Hematopoietic multipotent progenitor cell treated with erythropoietin and hydrocortisone succinate and interleukin-3 and kit ligand, for 8 days (in vitro differentiated cells): ENCODE results near the gene CCNE1.
A peak's percentile ranks its signal among the peaks of the same experiment; 100 is the strongest.
"Not testable (repeated sequence)": the region's sequence is repeated elsewhere in the genome, so short reads cannot be mapped to it uniquely, and the experiment has no call there.

Experiments
- DNase-seq: peaks from one replicate; pipeline ENCODE4 v3.0.0-alpha.2; 2015

Gene CCNE1

DNA sequence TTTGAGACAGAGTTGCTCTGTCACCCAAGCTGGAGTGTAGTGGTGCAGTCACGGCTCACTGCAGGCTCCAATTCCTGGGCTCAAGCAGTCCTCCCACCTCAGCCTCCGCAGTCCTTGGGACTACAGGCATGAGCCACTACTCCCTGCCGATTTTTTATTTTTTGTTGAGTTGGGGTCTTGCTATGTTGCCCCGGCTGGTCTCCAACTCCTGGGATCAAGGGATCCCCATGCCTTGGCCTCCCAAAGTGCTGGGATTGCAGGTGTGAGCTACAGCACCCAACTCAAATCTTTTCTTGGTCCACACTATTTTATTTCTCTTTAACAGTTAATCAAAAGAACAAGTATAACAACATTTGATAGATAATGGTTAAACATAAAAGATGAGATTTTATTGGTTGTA, 7.5 kb downstream of the CCNE1 start:
- DNase-seq: no peak

DNA sequence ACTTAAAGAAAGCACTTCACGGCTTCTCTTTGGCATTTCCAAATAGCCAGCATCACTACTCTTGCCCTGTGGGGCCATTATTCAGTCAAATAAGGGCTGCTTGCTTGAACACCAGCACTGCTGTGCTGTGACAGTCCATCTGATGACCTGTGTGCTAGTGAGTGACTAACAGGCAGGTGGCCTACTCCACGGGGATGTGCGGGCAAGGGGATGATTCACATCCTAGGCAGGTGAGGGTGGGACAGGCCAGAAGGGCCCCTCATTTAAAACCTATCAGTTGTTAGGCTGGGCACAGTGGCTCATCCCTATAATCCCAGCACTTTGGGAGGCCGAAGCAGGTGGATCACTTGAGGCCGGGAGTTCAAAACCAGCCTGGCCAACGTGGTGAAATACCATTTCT, 8.2 kb downstream of the CCNE1 start:
- DNase-seq: no peak

DNA sequence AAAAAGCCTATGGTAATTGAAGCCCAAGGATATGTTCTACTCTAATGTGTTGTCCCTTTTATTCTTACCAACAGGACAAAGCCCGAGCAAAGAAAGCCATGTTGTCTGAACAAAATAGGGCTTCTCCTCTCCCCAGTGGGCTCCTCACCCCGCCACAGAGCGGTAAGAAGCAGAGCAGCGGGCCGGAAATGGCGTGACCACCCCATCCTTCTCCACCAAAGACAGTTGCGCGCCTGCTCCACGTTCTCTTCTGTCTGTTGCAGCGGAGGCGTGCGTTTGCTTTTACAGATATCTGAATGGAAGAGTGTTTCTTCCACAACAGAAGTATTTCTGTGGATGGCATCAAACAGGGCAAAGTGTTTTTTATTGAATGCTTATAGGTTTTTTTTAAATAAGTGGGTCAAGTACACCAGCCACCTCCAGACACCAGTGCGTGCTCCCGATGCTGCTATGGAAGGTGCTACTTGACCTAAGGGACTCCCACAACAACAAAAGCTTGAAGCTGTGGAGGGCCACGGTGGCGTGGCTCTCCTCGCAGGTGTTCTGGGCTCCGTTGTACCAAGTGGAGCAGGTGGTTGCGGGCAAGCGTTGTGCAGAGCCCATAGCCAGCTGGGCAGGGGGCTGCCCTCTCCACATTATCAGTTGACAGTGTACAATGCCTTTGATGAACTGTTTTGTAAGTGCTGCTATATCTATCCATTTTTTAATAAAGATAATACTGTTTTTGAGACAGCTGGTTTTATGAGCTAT, 12.0 kb downstream of the CCNE1 start:
- DNase-seq: no peak

DNA sequence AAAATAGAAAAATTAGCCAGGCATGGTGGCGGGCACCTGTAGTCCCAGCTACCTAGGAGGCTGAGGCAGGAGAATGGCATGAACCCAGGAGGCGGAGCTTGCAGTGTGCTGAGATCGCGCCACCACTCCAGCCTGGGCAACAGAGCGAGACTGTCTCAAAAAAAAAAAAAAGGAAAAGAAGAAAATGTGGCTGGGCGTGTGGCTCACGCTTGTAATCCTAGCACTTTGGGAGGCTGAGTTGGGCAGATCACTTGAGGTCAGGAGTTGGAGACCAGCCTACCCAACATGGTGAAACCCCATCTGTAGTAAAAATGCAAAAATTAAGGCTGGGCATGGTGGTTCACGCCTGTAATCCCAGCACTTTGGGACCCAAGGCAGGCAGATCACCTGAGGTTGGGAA, 13.5 kb downstream of the CCNE1 start:
- DNase-seq: not testable (repeated sequence)

DNA sequence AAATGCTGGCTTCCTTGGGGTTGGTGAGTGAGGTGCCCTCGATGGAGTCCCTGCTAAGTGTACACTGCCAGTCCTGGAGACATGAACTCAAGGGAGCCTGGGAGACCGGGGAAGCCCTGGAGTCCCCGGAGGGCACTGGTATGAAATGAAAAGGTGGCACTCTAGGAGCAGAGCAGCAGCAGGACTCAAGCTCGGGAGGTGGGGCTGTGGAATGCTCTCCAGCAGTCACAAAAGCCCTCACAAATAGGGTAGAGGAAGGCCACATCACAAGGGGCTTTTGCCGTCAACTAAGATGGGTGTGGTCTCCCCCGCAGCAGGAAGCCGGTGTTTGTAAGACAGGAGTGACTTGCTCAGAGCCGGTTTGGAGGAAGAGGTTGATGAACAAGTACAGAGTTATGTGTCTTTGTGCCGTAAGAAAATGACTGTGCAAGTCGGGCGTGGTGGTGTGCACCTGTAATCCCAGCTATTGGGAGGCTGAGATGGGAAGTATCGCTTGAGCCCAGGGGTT, 19.3 kb downstream of the CCNE1 start:
- no peak for DNase-seq

DNA sequence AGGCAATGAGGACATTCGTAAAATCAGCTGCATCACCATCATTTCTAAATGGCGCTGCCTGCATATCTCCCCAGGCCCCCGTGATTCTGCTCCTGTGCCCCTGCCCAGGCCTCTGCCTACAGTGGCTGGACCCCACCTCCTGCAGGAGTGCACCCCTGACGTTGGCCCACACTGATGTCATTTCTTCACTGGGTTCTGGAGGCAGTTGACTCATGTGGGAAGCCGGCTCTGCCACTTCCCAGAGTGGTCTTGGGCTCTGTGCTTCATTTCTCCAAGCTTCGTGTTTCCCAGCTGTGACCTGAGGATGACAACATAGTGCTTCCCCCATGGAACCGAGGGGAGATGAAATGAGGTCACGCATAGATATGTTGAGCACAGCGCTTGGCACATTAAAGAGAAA, 19.9 kb downstream of the CCNE1 start:
- no peak for DNase-seq

DNA sequence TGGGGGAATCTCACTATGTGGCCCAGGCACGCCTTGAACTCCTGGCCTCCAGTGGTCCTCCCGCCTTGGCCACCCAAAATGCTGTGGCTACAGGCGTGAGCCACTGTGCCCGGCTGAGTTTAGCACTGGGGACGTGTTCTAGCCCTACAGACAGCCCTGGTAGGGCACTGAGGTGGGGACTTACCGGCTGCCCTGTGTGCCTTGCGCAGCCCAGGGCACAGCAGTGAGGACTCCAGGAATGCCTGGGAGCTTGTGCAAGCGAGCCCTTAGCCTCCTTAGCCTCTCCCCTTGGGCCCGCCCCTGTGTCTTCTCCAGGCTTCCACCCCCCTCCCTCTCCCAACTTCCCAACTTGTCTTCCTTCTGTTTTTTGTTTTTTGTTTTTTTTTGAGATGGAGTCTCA, 21.0 kb downstream of the CCNE1 start:
- DNase-seq: no peak

DNA sequence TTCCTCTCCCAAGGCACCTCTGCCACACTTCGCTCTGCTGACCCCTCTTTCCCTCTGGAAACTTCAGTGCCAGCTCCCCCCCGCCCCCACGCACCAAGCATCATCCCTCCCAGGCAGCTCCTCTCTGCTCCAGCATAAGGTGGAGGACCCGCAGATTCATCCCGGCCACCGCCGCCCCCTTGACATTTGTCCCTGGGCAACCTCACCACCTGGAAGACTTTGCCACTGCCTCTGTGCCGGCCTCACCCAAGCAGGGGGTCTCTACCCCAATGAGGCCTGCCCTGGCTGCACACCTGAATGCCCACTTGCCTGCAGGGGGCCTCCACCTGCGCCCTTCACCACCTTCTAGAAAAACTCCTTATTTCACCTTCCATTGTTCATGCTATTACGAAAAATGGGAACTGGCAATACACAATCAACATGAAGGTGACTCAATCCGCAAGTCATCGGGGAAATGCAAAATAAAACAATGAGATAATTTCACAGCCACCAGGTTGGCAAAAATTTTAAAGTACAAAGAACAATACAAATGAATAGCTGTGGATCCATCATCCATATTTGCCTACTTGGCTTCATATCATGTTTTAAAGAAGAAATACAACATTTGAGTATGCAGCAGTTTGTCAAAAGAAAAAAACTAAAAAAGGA, 21.9 kb downstream of the CCNE1 start:
- no peak for DNase-seq

DNA sequence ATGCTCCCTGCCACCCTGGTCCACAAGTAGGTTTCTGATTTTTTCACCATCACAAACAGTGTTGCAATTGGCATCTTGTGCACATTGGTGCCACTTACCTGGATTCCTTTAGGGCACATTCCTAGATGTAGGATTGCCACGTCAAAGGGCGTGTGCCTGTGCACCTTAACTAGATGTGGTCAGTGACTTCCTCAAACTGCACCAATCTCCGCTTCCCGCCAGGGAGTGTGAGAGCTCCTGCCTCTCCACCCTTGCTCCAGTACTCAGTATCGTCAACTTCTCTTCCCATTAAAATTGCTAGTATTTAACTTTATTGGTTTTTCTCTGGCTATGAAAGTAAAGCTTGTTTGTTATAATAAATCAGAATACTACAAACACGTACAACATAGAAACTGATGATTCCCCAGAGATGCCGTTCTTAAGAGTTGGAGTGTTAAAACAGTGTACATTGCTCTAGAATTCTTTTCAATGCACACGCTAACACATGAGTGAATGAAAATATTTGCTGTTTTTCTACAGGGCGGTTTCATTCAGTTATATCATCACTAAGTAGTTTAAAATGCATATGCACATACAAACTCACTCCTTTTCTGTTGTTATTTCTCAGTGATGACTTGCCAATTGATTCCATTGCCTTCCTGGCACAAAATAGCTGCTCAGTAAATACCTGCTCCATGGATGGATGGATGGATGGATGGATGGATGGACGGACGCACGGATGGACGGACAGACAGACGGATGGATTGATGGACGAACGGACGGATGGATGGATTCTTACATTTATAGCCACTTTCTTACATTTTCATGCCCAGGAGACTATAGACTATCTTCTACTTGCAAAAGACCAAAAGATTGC, 23.4 kb downstream of the CCNE1 start:
- no peak for DNase-seq

DNA sequence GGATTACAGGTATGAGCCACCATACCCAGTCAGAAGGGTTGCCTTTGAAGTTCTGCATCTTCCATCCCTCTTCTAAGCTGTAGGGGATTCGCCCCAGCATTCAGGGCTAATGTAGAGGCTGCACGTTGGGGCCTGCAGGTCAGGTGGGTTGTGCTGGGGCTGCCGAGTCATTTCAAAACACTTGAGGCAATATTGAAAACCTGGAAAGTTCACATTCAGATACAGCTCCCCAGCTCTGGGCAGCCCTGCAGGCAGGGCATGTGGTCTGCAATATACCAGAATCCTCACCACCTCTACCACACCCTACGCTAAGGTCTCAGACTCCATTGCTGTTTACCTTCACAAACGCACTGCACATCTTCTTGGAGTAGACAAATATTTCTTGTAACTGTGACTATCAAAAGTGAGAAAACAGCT, 24.6 kb downstream of the CCNE1 start:
- no peak for DNase-seq

DNA sequence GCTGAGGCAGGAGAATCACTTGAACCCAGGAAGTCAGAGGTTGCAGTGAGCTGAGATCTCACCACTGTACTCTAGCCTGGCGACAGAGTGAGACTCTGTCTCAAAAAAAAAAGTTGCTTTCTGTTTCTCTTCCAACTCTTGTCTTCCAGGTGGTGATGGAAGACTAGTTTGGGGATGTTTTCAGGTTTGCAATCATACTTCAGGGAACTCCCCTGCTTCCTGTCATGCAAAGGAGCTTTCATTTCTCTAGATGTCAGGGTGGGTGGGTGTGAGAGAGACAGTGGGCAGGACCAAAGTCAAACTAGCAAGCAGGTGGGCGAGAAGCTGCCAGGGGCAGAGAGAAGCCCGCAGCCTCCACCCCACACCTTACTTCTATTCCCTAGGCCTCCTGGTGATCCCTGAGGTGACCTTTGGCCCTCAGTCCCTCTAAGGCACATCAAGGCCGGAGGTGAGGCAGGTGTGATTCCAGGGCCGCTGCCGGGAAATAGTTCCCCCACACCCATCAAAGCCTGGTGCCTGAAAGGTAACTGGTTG, 25.7 kb downstream of the CCNE1 start:
- no peak for DNase-seq

DNA sequence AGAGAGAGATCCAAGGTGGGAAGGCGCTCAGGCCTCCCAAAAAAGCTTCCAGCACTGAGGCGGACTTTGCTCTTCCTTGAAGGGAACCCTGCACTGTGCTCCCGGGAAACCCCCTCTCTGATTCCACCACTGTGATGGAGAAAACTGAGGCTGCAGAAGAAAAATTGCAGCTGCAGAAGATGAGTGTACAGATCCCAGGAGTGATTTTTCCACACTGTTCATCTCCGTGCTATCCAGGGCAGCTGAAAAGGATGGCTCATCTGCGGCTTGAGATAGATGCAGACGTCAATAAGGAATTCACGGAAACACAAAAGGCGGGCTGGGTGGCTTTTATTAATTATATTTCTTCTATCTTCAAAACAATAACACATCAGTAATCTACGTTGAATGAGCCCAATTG, 26.2 kb downstream of the CCNE1 start:
- no peak for DNase-seq

DNA sequence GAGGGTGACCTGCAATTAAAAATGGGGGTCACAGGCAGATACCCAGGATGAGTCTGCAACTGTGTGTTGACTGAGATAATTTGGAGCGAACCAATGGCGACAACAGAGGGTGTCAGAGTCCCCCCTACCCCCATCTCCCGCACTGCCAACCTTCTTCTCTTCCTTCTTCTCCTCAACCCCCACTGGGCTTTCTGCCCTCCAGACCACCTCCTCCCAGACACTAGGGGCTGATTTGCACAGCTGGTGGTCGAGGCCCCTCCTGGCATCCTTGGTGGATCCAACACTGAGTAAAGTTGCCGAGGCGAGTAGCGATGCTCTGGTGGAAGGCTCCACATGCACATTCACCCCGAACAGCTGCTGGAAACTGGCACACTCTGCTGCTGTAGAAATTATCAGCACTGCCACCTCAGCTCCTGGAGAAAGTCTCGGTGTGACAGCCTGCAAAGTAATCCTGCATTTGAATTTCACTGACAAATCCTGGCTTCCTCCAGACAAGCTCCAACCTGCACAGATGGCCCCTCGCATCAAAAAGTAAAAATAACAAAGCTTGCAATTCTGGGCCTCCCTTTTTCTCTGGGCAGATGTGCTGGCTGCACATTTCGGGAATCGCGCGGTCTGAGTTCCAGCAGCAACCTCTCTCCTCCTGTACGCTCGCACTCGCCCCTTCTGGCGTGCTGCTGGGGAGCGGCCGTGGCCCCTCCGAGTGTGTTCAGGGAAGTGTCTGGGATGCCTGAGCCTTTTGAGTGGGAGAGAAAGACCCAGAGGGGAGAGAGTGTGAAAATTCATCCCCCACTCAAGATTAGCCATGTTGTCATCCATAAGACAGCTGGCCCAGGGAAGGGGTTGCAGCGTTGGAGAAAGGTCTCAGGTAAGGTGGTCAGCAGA, 28.5 kb downstream of the CCNE1 start:
- no peak for DNase-seq

DNA sequence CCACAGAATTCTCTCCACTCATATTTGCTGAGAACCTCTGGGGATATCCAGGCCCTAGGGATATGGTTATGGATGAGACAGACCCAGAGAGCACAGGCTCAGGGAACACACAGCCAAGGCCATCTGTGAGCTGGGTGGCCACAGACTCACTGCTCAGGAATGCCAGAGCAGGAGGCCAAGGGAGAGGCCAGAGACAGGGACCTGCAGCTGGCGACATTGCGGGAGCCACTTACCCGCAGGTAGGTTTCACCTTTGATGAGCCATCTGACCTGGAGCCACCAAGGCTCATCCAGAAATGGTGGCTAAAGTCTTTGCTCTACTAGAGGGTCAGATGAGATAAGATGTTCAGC, 29.4 kb downstream of the CCNE1 start:
- DNase-seq: no peak

DNA sequence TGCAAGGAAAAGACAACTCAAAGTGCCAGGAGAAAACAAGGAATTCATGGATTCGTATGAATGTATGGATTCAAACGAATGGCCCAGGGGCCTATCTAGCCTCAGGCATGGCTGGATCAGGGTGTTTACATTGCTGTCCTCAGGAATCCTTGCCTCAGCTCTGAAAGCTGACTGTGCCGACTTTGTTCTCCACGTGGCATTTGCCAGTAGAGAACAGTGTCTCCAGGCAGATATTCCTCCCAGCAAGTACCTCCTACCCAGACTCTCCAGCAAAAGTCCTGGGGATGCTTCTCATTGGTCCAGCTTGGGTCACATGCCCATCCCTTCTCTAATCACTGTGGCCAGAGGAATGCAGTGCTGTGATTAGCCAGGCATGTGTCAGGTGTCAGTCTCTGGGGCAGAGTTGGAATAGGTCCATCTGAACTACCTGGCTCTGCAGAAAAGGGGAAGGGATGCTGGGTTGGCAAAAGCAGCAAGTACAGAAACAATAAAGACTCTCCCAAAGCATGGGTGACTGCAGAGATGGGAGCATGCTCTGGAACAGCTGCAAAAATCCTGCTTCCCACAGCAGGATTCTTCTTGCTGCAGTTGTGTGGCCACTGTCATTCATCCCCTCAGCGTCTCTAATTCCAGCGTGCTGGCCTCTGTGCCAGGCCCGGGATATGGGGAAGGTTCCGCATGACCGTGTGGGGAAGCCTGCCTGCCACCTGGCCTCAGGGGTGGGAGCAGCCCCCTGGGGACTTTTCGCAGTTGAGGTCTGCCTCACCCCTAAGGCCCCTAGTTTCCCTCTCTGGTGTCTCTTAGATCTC, 30.0 kb downstream of the CCNE1 start:
- DNase-seq: no peak

DNA sequence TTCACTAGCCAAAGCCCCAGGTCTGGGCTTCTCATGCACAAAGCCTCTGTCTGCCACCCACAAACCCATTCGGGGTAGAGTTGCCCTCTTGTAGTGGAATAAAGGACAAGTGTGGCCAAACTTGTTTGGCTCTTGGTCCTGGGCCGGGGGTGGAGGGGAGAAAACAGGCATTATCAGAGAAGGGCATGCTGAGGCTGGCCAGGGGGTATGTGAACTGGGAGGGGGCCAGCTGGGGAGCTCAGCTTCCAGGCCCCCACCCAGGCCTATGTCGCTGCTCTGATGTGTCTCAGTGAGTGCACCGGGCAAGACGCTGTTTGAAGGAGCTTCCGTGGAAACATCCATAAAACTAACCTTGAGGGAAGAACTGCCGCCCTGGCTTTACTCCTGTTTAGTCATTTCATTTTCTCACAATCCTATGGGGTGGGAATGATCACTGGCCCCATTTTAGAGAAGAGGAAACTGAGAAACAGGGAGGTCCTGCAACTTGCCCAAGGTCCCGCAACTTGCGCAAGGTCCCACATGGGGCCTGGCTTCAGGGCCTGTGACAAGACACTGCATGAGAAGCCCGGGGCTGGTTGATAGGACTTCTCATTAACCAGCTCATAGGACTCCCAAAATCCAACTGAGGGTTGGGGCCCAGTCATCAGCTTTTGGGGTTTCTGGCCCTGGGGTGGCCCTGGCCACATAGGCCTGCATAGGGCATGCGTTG, 30.8 kb downstream of the CCNE1 start:
- DNase-seq: no peak

DNA sequence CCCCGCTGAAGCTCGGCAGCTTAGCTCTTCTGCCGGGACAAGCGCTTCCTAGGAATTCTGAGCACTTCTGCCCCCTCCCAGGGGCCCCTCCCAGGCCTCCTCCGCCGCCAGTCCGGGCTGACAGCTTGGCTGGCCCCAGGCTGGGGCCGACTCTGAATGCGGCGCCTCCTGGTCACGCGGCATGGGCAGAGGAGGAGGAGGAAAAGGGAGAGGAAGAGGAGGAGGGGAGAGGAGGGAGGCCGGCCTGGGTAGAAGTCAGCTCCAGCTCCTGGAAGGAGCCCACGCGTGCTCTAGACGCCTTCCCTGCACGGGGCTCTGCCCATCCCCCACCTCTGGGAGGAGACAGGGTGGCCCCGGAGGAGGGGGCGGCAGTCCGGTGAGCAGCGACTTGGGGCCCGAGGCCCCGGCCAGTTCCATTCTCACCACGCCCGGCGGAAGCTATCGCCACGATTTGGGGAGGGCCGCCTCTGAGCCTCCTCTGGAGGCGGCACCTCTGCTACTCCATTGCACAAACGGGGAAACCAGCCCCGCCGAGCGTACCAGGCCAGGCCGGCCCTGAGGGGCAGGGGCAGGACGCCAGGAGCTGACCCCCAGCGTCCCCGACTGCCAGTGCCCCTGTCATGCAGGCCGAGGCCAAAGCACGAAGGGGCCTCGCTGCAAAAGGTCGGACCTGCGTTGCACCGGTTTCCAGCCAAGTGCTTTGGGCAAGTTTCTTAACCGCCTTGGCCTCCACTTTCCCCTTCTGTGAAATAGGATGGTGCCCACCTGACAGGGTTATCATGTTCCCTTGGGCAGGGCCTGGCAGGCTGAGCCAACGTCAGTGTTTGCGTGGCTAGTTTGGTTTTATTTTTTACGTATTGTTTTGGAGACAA, 31.6 kb downstream of the CCNE1 start:
- peak; percentile 12 for DNase-seq

DNA sequence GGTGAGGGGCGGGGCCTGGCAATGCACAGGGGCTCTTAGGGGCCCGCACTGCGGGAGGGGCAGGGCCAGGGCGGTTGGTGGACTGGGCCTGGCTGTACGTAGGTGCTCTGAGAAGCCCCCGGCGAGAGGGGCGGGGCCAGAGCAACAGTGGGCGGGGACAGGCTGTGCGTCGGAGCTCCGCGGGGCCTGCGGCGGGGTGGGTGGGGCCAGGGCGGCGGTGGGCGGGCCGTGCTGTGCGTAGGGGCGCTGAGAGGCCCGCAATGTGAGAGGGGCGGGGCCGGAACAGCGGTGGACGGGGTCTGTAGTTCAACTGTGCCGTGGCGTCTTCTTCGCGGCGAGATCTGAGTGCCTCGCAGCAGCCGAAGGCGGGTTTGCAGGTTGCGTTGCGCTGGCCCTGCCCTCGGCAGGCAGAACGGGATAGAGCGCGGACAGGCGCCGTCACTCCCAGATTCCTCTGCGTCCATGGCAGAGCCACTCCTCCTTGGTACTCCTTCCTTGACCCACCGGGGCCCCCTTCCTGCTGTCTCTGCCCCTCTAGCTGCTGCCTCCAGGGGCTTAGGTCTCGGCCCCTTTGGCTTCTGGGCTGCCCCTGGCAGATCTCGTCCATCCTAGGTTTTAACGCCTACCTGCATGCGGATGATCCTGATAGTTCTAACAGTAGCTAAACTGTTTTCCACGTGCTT, 33.2 kb downstream of the CCNE1 start:
- peak; percentile 92 for DNase-seq

DNA sequence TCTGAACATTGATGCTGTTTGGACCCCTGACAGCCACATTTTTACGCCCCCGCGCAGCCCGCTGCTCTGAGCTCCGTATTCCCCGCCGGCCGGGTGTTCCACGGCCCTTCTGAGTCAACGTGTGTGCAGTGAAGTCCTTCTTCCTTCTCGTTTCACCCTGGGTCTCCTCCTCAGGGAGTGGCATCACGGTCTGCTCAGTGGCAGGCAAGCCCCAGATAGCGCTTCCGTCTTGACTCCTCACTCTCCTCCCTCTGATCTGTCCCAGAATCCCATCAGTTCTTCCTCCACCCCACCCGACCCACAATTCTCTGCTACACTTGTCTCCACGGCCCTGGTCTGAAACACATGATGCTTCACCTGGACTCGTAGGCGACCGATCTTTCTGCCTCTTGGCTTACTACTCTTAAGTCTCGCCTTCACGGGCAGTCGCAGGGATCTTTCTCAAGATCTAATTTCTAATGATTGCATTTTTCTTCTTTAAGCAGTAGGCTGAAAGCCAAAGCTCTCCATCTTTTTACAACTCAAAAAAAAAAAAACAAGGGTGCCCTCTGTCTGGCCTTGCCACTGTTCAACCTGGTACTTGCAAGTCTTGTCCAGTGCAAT, 33.9 kb downstream of the CCNE1 start:
- peak; percentile 49 for DNase-seq
